Suprapubic skin (tissue), 4 donors: ENCODE measurements around the gene RUNX2. TPM values are rescaled to one million over a fixed set of nuclear protein-coding genes. Genes with fewer than 3 reads are reported as not detected.

Experiments
- DNase-seq, 2 donors: peaks; one replicate each; pipeline ENCODE4 v3.0.0-alpha.2; 2019; ENCODE audit warnings: low spot score in 2 of 2
- H3K27ac ChIP-seq: fragments of 200-600 bp; sonication (generic); one replicate; pipeline ENCODE4 v1.5.1; 2019
- H3K27me3 ChIP-seq: fragments of 200-600 bp; sonication (generic); one replicate; pipeline ENCODE4 v1.5.1; 2019
- H3K36me3 ChIP-seq: fragments of 200-600 bp; sonication (generic); one replicate; pipeline ENCODE4 v1.5.1; 2019
- H3K4me1 ChIP-seq: fragments of 200-600 bp; sonication (generic); one replicate; pipeline ENCODE4 v1.5.1; 2019
- H3K4me3 ChIP-seq: fragments of 200-600 bp; sonication (generic); one replicate; pipeline ENCODE4 v1.5.1; 2019; ENCODE audit warnings: mild to moderate bottlenecking
- H3K9me3 ChIP-seq: fragments of 200-600 bp; sonication (generic); one replicate; pipeline ENCODE4 v1.5.1; 2019
- CTCF ChIP-seq, 2 donors: fragments of 200-600 bp in 1 of 2; fragments of 450-650 bp in 1 of 2; sonication (generic) in 1 of 2; IDR thresholded peaks; one replicate each; pipeline ENCODE4 v1.5.1; 2016 to 2019; ENCODE audit warnings: antibody characterized with exemption in 2 of 2, mild to moderate bottlenecking in 1 of 2, moderate library complexity in 1 of 2
- EP300 ChIP-seq: sonication (generic); formaldehyde crosslinking; IDR thresholded peaks from one replicate; pipeline ENCODE4 v1.6.1; 2017; ENCODE audit warnings: antibody characterized with exemption
- POLR2A ChIP-seq, 2 donors: fragments of 450-650 bp; IDR thresholded peaks; one replicate each; pipeline ENCODE4 v1.6.1; 2017; ENCODE audit warnings: antibody characterized with exemption in 2 of 2, mild to moderate bottlenecking in 2 of 2, moderate library complexity in 2 of 2
- POLR2AphosphoS5 ChIP-seq, 3 donors: sonication (generic); formaldehyde crosslinking; IDR thresholded peaks; one replicate each; pipeline ENCODE4 v1.6.1; 2017; ENCODE audit warnings: antibody characterized with exemption in 3 of 3
- WGBS: methylation state at CpG from one replicate; pipeline ENCODE4 v1.1.5; 2018; 5-methylcytosine and 5-hydroxymethylcytosine counted together
- total RNA-seq, 4 donors: library from RNA; depleted of rRNA; stranded (reverse); fragments of >200 nt; gene quantifications; one replicate each; pipeline ENCODE4 v1.1.0, GENCODE V29; 2016

The RUNX2 gene
- total RNA-seq, 4 donors from 2014 or later, result 2.6 to 5.9 (median 3.1) TPM

- Histone ChIP-seq H3K4me1 (no peaks in the 10 kb centered on the region), H3K36me3 (no peaks in the 10 kb centered on the region), H3K27ac (no peak overlapping the region), H3K9me3 (no peaks in the 10 kb centered on the region), H3K4me3 (no peak overlapping the region), H3K27me3 (no peaks in the 10 kb centered on the region)
- no peak for DNase-seq
- 98% methylated on average over 2 of the region's 2 CpGs for WGBS
- no peak for TF ChIP-seq POLR2AphosphoS5 (IDR thresholded peaks at IDR 0.05)
- TF ChIP-seq EP300, result no peak
- no peak for TF ChIP-seq POLR2A (IDR thresholded peaks at IDR 0.05)
- no peak for TF ChIP-seq CTCF (IDR thresholded peaks at IDR 0.05)
Measured at GRCh38 chr6:45567879-45568278, 239.7 kb downstream of the RUNX2 start.

DNA sequence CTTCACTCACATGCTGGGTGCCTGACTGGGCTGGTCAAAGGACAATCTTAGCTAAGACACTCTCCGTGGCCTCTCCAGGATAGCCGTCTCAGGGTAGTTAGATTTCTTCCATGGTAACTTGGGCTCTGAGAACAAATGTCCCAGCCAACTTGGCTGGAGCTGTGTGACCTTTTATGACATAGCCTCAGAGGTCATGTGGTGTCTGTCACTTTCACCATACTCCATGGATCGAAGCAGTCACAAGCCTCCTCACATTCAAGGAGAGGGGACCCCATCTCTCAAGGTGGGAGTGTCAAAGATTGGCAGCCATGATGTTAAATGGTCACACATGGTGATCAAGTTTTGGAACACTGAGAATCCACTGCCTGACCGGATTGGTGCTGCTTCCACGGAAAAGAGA lies 240.5 kb downstream of the RUNX2 start:
- no peak for DNase-seq
- H3K4me1 ChIP-seq, result no peaks in the 10 kb centered on the region
- H3K4me3 ChIP-seq, result no peak overlapping the region
- no peak for TF ChIP-seq POLR2A (IDR thresholded peaks at IDR 0.05)
- TF ChIP-seq EP300, result no peak
- no peak for TF ChIP-seq CTCF (IDR thresholded peaks at IDR 0.05)
- TF ChIP-seq POLR2AphosphoS5 (IDR thresholded peaks at IDR 0.05), result no peak
- 91% methylated on average over 5 of the region's 5 CpGs for WGBS
- H3K9me3 ChIP-seq, result no peaks in the 10 kb centered on the region
- H3K27ac ChIP-seq, result no peak overlapping the region
- no peaks in the 10 kb centered on the region for H3K27me3 ChIP-seq
- H3K36me3 ChIP-seq, result no peaks in the 10 kb centered on the region

GRCh38 chr6:45569210-45569945 lies 241.2 kb downstream of the RUNX2 start:
- no peak for DNase-seq
- Histone ChIP-seq H3K27me3 (no peaks in the 10 kb centered on the region), H3K4me3 (no peak overlapping the region), H3K36me3 (no peaks in the 10 kb centered on the region), H3K9me3 (no peaks in the 10 kb centered on the region), H3K27ac (no peak overlapping the region), H3K4me1 (no peaks in the 10 kb centered on the region)
- WGBS, result 72% methylated on average over 6 of the region's 6 CpGs
- TF ChIP-seq POLR2AphosphoS5 (IDR thresholded peaks at IDR 0.05) (no peak), CTCF (IDR thresholded peaks at IDR 0.05) (no peak), POLR2A (IDR thresholded peaks at IDR 0.05) (no peak), EP300 (no peak)

DNA sequence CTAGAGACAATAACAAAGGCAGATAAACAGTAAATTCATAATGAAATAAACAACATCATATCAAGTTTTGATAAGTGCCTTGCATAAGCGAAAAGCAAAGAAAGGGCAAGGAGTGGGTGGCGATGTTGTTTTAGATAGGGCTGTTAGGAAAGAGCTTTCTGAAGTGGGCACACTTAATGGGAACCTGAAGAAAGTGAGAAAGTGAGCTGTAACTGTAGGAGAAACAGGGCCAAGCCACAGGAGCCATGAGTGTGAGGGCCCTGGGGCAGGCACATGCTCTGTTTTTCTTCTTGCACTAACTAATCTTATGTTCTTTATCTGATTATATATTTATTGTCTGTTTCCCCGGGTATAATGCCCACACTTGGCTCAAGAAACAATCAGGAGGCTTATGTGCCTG lies 243.0 kb downstream of the RUNX2 start:
- no peak overlapping the region for H3K27ac ChIP-seq
- H3K36me3 ChIP-seq, result no peaks in the 10 kb centered on the region
- no peaks in the 10 kb centered on the region for H3K4me1 ChIP-seq
- no peaks in the 10 kb centered on the region for H3K27me3 ChIP-seq
- TF ChIP-seq POLR2A (IDR thresholded peaks at IDR 0.05) (no peak), CTCF (IDR thresholded peaks at IDR 0.05) (no peak), POLR2AphosphoS5 (IDR thresholded peaks at IDR 0.05) (no peak), EP300 (no peak)
- DNase-seq, result no peak
- WGBS, result 77% methylated on average over 3 of the region's 3 CpGs
- H3K4me3 ChIP-seq, result no peak overlapping the region
- H3K9me3 ChIP-seq, result no peaks in the 10 kb centered on the region

GRCh38 chr6:45572833-45573232 lies 244.7 kb downstream of the RUNX2 start:
- no peak for DNase-seq
- Histone ChIP-seq H3K27me3 (no peaks in the 10 kb centered on the region), H3K36me3 (no peaks in the 10 kb centered on the region), H3K4me3 (no peak overlapping the region), H3K4me1 (peaks cover 8% of the 10 kb centered on the region), H3K27ac (no peak overlapping the region), H3K9me3 (no peaks in the 10 kb centered on the region)
- TF ChIP-seq EP300, result no peak
- no peak for TF ChIP-seq POLR2A (IDR thresholded peaks at IDR 0.05)
- TF ChIP-seq POLR2AphosphoS5 (IDR thresholded peaks at IDR 0.05), result no peak
- TF ChIP-seq CTCF (IDR thresholded peaks at IDR 0.05), result no peak
- WGBS, result 86% methylated on average over 4 of the region's 4 CpGs
